Activated CD8-positive, alpha-beta T cell treated with anti-CD3 and anti-CD28 coated beads for 36 hours (primary cell): ENCODE measurements around the gene PBOV1. TPM values are rescaled to one million over a fixed set of nuclear protein-coding genes. Genes with fewer than 3 reads are reported as not detected.

ENCODE experiments used
- ATAC-seq: fragments of 200-7000 bp; cut with Tn5 transposase; one replicate; pipeline ENCODE4 v1.10.0; 2021; ENCODE audit warnings: mild to moderate bottlenecking, moderate library complexity
- CTCF ChIA-PET: fragments of 350-600 bp; sonication (Branson Sonifier 250); formaldehyde crosslinking; loops from one replicate; lab custom pipeline; 2021; ENCODE audit warnings: antibody characterized with exemption; lab: Charles Lee
- POLR2A ChIA-PET: fragments of 350-600 bp; sonication (Branson Sonifier 250); formaldehyde crosslinking; loops from one replicate; lab custom pipeline; 2021; ENCODE audit warnings: antibody characterized with exemption; lab: Charles Lee
- DNase-seq: peaks from one replicate; pipeline ENCODE4 v3.0.0-alpha.2; 2020
- H3K27ac Mint-ChIP-seq: one replicate; pipeline ENCODE4 v1.8.0; 2021; ENCODE audit warnings: mild to moderate bottlenecking, mixed read lengths
- H3K27me3 Mint-ChIP-seq: one replicate; pipeline ENCODE4 v1.8.0; 2021; ENCODE audit warnings: mixed read lengths
- H3K36me3 Mint-ChIP-seq: one replicate; pipeline ENCODE4 v1.8.0; 2021; ENCODE audit warnings: low read depth, mixed read lengths
- H3K4me1 Mint-ChIP-seq: one replicate; pipeline ENCODE4 v1.8.0; 2021; ENCODE audit warnings: low read depth, mixed read lengths
- H3K4me3 Mint-ChIP-seq: one replicate; pipeline ENCODE4 v1.8.0; 2021; ENCODE audit warnings: mild to moderate bottlenecking, moderate library complexity, mixed read lengths
- H3K9me3 Mint-ChIP-seq: one replicate; pipeline ENCODE4 v1.8.0; 2021; ENCODE audit warnings: mixed read lengths
- intact Hi-C: fragments of 100-400 bp; cut with micrococcal nuclease; formaldehyde crosslinking; loops from one replicate; pipeline ENCODE4 v1.10.0; 2022
- total RNA-seq, 2 experiments: library from RNA; stranded (reverse); gene quantifications; one replicate each; pipeline ENCODE4 v1.2.3, GENCODE V29; 2021
- TF ChIP-seq, protein P1 (sequence below): fragments of 200-600 bp; IDR thresholded peaks from one replicate; pipeline ENCODE4 v1.8.0; 2022; ENCODE audit warnings: antibody characterized with exemption, mild to moderate bottlenecking

Gene PBOV1
- total RNA-seq, 2 experiments from 2014 or later, result not detected

- POLR2A ChIA-PET, result no interaction called here
- TF ChIP-seq, protein P1, sequence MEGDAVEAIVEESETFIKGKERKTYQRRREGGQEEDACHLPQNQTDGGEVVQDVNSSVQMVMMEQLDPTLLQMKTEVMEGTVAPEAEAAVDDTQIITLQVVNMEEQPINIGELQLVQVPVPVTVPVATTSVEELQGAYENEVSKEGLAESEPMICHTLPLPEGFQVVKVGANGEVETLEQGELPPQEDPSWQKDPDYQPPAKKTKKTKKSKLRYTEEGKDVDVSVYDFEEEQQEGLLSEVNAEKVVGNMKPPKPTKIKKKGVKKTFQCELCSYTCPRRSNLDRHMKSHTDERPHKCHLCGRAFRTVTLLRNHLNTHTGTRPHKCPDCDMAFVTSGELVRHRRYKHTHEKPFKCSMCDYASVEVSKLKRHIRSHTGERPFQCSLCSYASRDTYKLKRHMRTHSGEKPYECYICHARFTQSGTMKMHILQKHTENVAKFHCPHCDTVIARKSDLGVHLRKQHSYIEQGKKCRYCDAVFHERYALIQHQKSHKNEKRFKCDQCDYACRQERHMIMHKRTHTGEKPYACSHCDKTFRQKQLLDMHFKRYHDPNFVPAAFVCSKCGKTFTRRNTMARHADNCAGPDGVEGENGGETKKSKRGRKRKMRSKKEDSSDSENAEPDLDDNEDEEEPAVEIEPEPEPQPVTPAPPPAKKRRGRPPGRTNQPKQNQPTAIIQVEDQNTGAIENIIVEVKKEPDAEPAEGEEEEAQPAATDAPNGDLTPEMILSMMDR, result no peak
- Mint-ChIP-seq H3K4me3 (no peak overlapping the region), H3K36me3 (no peaks in the 10 kb centered on the region), H3K27ac (no peak overlapping the region), H3K9me3 (no peaks in the 10 kb centered on the region), H3K4me1 (no peaks in the 10 kb centered on the region), H3K27me3 (peaks cover 13% of the 10 kb centered on the region)
- intact Hi-C loops, result no loop called here
- DNase-seq (no peak), ATAC-seq (no peak)
- CTCF ChIA-PET, result no interaction called here
These were observed 22.1 kb downstream of the PBOV1 start for GRCh38 chr6:138196122-138196738.

DNA sequence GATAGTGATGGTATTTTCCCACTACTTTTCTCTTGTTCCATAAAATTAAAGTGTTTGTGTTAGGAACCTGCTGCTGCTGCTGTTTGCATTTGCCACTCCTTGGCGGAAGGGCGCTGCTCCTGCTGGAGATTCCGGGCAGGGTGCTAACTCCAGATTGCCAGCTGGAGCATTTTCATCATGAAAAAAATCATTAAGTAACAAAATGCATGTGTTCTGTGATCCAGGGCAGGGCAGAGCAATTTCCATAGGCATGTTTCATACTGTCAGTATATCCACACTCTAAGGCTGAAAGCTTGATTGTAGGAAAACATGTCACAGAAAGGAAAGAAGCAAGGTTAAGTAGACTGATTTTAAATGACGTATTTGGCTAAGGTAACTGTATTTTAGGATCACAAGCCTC lies 24.0 kb downstream of the PBOV1 start:
- CTCF ChIA-PET, result no interaction called here
- POLR2A ChIA-PET, result no interaction called here
- Mint-ChIP-seq H3K36me3 (no peaks in the 10 kb centered on the region), H3K4me1 (no peaks in the 10 kb centered on the region), H3K27me3 (peaks cover 16% of the 10 kb centered on the region), H3K27ac (no peak overlapping the region), H3K9me3 (no peaks in the 10 kb centered on the region), H3K4me3 (no peak overlapping the region)
- DNase-seq (no peak), ATAC-seq (no peak)
- TF ChIP-seq, protein P1, result no peak
- intact Hi-C loops, result no loop called here

- H3K9me3 Mint-ChIP-seq, result no peaks in the 10 kb centered on the region
- peaks cover 16% of the 10 kb centered on the region for H3K27me3 Mint-ChIP-seq
- TF ChIP-seq, protein P1, result no peak
- no peak for DNase-seq
- no peak for ATAC-seq
- intact Hi-C loops, result no loop called here
- ChIA-PET CTCF (no interaction called here), POLR2A (no interaction called here)
- H3K4me1 Mint-ChIP-seq, result no peaks in the 10 kb centered on the region
- no peak overlapping the region for H3K4me3 Mint-ChIP-seq
- no peak overlapping the region for H3K27ac Mint-ChIP-seq
- no peaks in the 10 kb centered on the region for H3K36me3 Mint-ChIP-seq
These were observed 29.9 kb downstream of the PBOV1 start for GRCh38 chr6:138188278-138188941.

- ChIA-PET POLR2A (no interaction called here), CTCF (interaction anchor here (1.0 to 1.2 kb wide), 2 partner anchors 12 to 71 kb away, joined by 3 read pairs; no protein-coding TSS in a partner anchor)
- Mint-ChIP-seq H3K4me1 (no peaks in the 10 kb centered on the region), H3K27me3 (peaks cover 21% of the 10 kb centered on the region), H3K36me3 (no peaks in the 10 kb centered on the region), H3K27ac (no peak overlapping the region), H3K4me3 (no peak overlapping the region), H3K9me3 (no peaks in the 10 kb centered on the region)
- TF ChIP-seq, protein P1, result no peak
- intact Hi-C loops, result no loop called here
- ATAC-seq, result no peak
- DNase-seq, result no peak
These were observed 31.1 kb downstream of the PBOV1 start for GRCh38 chr6:138187156-138187555.

GRCh38 chr6:138184230-138184629 lies 34.1 kb downstream of the PBOV1 start:
- Mint-ChIP-seq H3K27me3 (peaks cover 14% of the 10 kb centered on the region), H3K9me3 (no peaks in the 10 kb centered on the region), H3K4me3 (no peak overlapping the region), H3K36me3 (no peaks in the 10 kb centered on the region), H3K4me1 (no peaks in the 10 kb centered on the region), H3K27ac (no peak overlapping the region)
- no peak for ATAC-seq
- TF ChIP-seq, protein P1, result no peak
- intact Hi-C loops, result no loop called here
- POLR2A ChIA-PET, result interaction anchor here (1.0 kb wide), 1 partner anchor 17 kb away, joined by 3 read pairs; no protein-coding TSS in a partner anchor
- DNase-seq, result no peak
- CTCF ChIA-PET, result interaction anchor here (0.7 to 0.8 kb wide), 2 partner anchors 38 to 68 kb away, joined by 3 read pairs; no protein-coding TSS in a partner anchor
